Measurements from ENCODE around the gene FN1. TPM values are rescaled to one million over a fixed set of nuclear protein-coding genes. Genes with fewer than 3 reads are reported as not detected.

Gene FN1
- total RNA-seq, 1 donor from 2014 or later, result 52.0 TPM

- peak; percentile 39 for DNase-seq (ENCODE audit: low spot score)
- Mint-ChIP-seq H3K27ac (no peak overlapping the region), H3K27me3 (ENCODE audit: insufficient read depth, low read depth) (peaks cover 2% of the 10 kb centered on the region), H3K9me3 (peaks cover 3% of the 10 kb centered on the region), H3K4me1 (no peaks in the 10 kb centered on the region), H3K4me3 (no peak overlapping the region), H3K36me3 (no peaks in the 10 kb centered on the region)
- Histone ChIP-seq H3K79me2 (ENCODE audit: low read depth) (no peaks in the 10 kb centered on the region), H3K27me3 (no peaks in the 10 kb centered on the region), H3K4me1 (no peaks in the 10 kb centered on the region), H3K4me3 (no peak overlapping the region), H2AFZ (replicated peaks) (peak overlapping the region; percentile 85), H3F3A (ENCODE audit: low read depth) (no peaks in the 10 kb centered on the region), H4K20me1 (ENCODE audit: low read depth) (no peaks in the 10 kb centered on the region), H3K27ac (no peak overlapping the region), H3K36me3 (no peaks in the 10 kb centered on the region), H3K4me2 (no peak overlapping the region), H3K9me3 (ENCODE audit: low read depth) (no peaks in the 10 kb centered on the region), H3K9ac (no peak overlapping the region)
- no peak for TF ChIP-seq EZH2 (IDR thresholded peaks at IDR 0.05)
- TF ChIP-seq, protein P1, sequence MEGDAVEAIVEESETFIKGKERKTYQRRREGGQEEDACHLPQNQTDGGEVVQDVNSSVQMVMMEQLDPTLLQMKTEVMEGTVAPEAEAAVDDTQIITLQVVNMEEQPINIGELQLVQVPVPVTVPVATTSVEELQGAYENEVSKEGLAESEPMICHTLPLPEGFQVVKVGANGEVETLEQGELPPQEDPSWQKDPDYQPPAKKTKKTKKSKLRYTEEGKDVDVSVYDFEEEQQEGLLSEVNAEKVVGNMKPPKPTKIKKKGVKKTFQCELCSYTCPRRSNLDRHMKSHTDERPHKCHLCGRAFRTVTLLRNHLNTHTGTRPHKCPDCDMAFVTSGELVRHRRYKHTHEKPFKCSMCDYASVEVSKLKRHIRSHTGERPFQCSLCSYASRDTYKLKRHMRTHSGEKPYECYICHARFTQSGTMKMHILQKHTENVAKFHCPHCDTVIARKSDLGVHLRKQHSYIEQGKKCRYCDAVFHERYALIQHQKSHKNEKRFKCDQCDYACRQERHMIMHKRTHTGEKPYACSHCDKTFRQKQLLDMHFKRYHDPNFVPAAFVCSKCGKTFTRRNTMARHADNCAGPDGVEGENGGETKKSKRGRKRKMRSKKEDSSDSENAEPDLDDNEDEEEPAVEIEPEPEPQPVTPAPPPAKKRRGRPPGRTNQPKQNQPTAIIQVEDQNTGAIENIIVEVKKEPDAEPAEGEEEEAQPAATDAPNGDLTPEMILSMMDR (IDR thresholded peaks at IDR 0.05), result peak; percentile 8
Measured at GRCh38 chr2:215452725-215453124, 16.9 kb upstream of the FN1 start.

DNA sequence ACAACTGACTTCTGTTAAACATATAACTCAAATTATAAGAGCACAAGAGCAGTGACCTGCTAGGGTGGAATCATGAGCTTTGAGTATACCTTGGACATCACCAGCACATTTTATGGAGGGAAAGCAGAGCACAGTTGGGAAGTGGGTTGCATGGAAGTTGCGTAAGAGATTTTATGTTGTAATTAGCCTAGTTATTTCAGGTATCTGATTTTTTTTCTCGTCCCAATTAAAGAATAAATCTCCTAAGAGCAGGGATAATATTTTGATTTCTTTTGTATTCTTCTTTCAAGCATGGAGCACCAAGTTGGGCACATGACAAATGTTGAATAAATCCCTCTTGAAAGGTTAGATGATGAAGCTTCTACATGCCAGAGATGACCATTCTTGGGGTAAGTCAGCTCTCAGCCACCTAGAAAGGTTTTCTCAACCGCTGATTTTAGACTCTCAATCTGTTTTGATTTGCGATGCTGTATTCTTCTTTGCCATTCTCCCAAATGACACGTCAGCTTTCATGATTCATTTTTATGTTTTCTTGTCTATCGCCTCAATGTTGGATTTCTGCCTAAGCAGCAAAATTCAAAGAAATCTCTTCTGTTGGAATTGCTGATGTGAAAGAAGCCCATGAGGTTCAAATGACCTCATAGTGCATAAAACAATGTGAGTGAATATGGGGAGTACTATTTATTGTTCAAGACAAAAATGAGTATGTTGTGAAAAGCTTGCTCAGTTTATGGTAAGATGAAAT, 15.3 kb upstream of the FN1 start:
- Mint-ChIP-seq H3K27me3 (ENCODE audit: insufficient read depth, low read depth) (peaks cover 2% of the 10 kb centered on the region), H3K4me1 (no peaks in the 10 kb centered on the region), H3K9me3 (peaks cover 3% of the 10 kb centered on the region), H3K4me3 (no peak overlapping the region), H3K27ac (no peak overlapping the region), H3K36me3 (no peaks in the 10 kb centered on the region)
- Histone ChIP-seq H3K9me3 (ENCODE audit: low read depth) (no peaks in the 10 kb centered on the region), H3K27ac (no peak overlapping the region), H3K36me3 (no peaks in the 10 kb centered on the region), H3K4me1 (no peaks in the 10 kb centered on the region), H2AFZ (replicated peaks) (no peak overlapping the region), H3F3A (ENCODE audit: low read depth) (no peaks in the 10 kb centered on the region), H4K20me1 (ENCODE audit: low read depth) (no peaks in the 10 kb centered on the region), H3K9ac (no peak overlapping the region), H3K4me3 (no peak overlapping the region), H3K4me2 (no peak overlapping the region), H3K27me3 (no peaks in the 10 kb centered on the region), H3K79me2 (ENCODE audit: low read depth) (no peaks in the 10 kb centered on the region)
- DNase-seq (ENCODE audit: low spot score), result no peak
- TF ChIP-seq EZH2 (IDR thresholded peaks at IDR 0.05) (no peak), EZH2phosphoT487 (IDR thresholded peaks at IDR 0.05) (no peak)
- TF ChIP-seq, protein P1 (IDR thresholded peaks at IDR 0.05), result no peak

GRCh38 chr2:215450188-215451011, 14.5 kb upstream of the FN1 start:
- Histone ChIP-seq H3K36me3 (no peaks in the 10 kb centered on the region), H3K4me1 (no peaks in the 10 kb centered on the region), H3F3A (ENCODE audit: low read depth) (no peaks in the 10 kb centered on the region), H2AFZ (replicated peaks) (no peak overlapping the region), H4K20me1 (ENCODE audit: low read depth) (no peaks in the 10 kb centered on the region), H3K4me2 (no peak overlapping the region), H3K27me3 (no peaks in the 10 kb centered on the region), H3K9ac (no peak overlapping the region), H3K9me3 (ENCODE audit: low read depth) (no peaks in the 10 kb centered on the region), H3K4me3 (no peak overlapping the region), H3K27ac (no peak overlapping the region), H3K79me2 (ENCODE audit: low read depth) (no peaks in the 10 kb centered on the region)
- no peak overlapping the region for H3K27ac Mint-ChIP-seq
- H3K4me1 Mint-ChIP-seq, result no peaks in the 10 kb centered on the region
- no peak for DNase-seq (ENCODE audit: low spot score)
- peaks cover 3% of the 10 kb centered on the region for H3K9me3 Mint-ChIP-seq
- no peak overlapping the region for H3K4me3 Mint-ChIP-seq
- no peaks in the 10 kb centered on the region for H3K36me3 Mint-ChIP-seq
- TF ChIP-seq EZH2 (IDR thresholded peaks at IDR 0.05), result no peak
- no peak for TF ChIP-seq EZH2phosphoT487 (IDR thresholded peaks at IDR 0.05)
- TF ChIP-seq, protein P1 (IDR thresholded peaks at IDR 0.05), result no peak
- H3K27me3 Mint-ChIP-seq (ENCODE audit: insufficient read depth, low read depth), result peaks cover 2% of the 10 kb centered on the region
